ENCODE measurements around the gene MRPS18A.
"Not testable (repeated sequence)": the region's sequence is repeated elsewhere in the genome, so short reads cannot be mapped to it uniquely, and the experiment has no call there.

MRPS18A gene

DNA sequence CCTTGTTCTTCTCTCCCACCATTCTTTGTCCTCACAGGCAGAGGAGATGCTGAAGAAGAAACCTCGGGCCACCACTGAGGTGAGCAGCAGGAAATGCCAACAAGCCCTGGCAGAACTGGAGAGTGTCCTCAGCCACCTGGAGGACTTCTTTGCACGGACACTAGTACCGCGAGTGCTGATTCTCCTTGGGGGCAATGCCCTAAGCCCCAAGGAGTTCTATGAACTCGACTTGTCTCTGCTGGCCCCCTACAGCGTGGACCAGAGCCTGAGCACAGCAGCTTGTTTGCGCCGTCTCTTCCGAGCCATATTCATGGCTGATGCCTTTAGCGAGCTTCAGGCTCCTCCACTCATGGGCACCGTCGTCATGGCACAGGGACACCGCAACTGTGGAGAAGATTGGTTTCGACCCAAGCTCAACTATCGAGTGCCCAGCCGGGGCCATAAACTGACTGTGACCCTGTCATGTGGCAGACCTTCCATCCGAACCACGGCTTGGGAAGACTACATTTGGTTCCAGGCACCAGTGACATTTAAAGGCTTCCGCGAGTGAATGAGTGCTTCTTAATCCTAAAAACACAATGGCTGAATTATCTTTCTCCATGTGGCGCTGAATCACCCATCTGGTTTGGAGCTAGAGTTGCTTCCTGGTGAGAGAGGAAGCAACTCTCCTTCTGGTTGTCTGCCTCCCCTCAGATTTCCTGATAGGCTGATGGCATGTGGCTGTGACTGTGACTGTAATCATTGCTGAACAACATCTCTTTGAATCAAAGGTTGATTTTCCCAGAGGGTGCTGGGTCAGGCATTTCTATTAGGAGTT lies 47.4 kb downstream of the MRPS18A start:
- DNase-seq (ENCODE audit: low read depth in 1 of 2, low spot score in 1 of 2) = no peak

DNA sequence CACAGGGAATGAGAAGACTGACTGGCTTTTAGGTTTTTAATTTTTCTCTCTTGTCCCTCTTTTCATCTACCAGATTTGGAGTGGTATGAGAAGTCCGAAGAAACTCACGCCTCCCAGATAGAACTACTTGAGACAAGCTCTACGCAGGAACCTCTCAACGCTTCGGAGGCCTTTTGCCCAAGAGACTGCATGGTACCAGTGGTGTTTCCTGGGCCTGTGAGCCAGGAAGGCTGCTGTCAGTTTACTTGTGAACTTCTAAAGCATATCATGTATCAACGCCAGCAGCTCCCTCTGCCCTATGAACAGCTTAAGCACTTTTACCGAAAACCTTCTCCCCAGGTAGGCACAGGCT lies 51.3 kb downstream of the MRPS18A start:
- no peak for DNase-seq (ENCODE audit: low read depth in 1 of 2, low spot score in 1 of 2)

DNA sequence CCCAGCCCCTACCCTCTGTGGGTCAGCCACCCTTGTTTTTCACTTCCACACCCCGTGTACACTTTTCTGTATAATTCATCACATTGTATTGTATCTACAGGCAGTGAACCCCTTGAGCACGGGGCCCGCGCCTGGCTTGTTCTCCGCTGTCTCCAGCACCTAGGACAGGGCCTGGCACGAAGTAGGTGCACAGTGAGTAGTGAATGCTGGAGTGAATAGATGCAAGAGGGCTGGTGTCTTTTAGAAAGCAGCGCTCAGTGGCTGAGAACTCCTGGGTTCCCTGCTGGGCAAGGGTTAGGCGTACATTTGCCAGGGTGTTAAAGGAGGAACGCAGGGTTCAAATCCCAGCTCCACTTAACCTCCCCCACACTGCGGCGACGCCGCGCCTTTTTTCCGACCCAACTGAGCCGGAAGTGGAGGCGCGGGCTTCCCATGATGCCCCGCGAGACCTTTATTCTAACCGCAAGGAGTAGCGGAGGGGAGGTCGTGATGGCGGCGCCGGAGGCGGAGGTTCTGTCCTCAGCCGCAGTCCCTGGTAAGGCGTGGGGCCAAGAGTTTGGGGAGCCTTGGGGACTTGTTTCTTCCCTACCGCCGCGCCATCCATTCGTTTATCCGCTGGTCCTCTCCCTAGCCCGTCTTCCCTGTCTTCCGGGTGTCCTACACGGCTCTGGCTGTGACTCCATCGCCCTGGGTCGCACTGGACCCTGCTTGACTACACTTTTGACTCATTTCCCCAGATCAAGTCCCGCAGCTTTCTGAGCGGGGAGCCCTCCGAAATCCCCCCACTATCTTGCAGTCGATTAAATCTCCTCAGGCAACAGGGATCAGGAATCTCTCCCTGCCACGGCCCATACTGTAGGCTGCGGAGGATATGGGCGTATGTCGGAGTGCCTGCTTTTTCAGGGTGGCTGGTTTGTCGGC lies 51.9 kb downstream of the MRPS18A start, which contains the start of gene MAD2L1BP:
MAD2L1BP (plus strand) TSS at position 454 of the 921 bp plus-strand sequence; CDS start at position 490, 36 bp downstream.
- peak; percentile 70 to 78 for DNase-seq (ENCODE audit: low read depth in 1 of 2, low spot score in 1 of 2)

DNA sequence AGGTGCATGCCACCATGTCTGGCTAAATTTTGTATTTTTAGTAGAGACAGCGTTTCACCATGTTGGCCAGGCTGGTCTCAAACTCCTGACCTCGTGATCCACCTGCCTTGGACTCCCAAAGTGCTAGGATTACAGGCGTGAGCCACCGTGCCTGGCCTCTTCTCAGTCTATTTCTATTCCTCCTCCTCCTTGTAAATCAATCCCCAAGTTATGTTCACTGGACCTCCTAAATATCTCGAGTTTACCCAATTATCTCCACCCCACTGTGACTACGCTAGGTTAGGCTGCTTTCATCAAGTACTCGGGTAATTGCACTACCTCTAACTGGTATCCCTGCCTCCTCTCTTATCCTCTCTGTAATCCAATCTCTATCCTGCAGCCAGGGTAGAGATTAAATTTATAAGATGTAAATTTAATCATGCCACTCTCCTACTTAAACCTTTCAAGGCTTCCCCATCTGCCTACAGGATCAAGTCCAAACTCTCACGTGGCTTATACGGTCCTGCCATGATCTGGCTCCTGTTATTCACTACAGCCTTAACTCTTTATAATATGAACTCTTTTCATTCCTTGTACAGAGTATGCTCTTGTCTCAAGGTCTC lies 52.8 kb downstream of the MRPS18A start:
- no peak for DNase-seq (ENCODE audit: low read depth in 1 of 2, low spot score in 1 of 2)

DNA sequence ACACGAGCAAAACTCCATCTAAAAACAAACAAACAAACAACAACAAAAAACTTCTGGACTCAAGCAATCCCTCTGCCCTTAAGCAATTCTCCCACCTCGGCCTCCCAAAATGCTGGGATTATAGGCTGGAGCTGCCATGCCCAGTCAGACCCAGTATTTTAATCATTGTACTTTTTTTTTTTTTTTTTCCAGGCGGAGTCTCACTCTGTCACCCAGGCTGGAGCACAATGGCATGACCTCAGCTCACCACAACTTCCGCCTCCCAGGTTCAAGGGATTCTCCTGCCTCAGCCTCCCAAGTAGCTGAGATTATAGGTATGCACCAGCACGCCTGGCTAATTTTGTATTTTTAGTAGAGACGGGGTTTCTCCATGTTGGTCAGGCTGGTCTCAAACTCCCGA lies 54.6 kb downstream of the MRPS18A start:
- DNase-seq (ENCODE audit: low read depth in 1 of 2, low spot score in 1 of 2) = not testable (repeated sequence)

DNA sequence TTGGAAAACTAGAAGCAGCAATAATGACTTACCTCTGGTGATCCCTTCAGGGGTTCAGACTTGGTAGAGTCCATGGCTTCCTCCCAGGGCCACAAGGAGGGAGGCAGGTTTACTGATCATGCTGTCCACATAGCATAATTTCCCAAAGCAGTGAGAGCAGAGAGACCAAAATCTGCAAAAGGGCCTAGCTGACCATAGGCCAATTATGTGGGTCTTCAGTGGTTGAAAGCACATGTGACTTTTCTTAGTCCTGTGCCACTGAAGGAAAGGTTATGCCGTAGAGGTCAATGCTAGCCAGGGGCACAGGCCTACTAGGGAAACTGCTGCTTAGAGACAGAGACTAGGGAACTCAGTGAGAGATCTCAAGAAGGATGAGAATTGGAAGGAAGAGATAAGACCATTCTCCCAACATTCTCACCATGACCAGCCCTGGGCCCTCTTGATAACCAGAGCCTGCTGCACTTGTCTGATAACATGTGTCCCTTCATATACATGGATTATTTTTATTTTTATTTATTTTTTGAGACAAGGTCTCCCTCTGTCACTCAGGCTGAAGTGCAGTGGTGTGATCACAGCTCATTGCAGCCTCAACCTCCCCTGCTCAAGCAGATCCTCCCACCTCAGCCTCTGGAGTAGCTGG lies 56.5 kb downstream of the MRPS18A start:
- DNase-seq (ENCODE audit: low read depth in 1 of 2, low spot score in 1 of 2) = no peak

DNA sequence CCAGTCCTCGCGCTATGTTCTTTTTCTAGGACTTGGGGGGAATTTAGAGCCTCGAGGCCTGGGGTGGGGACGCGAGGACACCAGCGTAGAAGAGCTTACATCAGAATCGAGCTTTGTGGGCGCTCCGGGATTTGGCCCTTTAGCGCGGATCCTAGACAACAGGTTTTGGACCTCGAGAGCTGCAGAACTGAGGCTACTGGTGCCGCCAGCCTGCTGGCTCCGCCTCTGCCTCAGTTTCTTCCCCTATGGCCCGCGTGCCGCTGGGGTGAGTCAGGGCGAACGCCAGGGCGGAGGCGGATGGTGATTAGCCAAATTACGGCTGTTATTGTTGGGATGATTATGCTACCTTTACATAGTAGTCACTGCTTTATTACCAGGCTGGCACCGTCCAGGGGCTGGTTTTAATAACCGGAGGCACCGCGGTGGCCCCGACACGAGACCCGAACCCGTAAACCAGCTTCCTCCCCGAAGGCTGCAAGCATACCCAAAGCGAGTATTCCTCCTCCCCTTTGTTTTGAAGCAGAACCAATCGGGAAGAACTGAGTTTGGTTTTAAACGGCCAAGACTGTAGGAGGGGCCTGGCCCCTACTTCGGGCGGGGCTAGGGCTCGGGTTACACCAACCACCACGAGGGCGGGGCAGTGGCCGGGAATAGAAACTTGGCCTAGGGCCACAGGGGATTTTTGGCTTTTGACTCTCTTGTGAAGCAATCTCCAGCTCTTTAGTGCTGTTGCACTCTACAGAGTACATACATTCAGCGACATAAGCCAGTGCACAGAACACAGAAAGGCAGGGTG lies 57.9 kb downstream of the MRPS18A start:
- DNase-seq (ENCODE audit: low read depth in 1 of 2, low spot score in 1 of 2) = peak; percentile 48 to 82

DNA sequence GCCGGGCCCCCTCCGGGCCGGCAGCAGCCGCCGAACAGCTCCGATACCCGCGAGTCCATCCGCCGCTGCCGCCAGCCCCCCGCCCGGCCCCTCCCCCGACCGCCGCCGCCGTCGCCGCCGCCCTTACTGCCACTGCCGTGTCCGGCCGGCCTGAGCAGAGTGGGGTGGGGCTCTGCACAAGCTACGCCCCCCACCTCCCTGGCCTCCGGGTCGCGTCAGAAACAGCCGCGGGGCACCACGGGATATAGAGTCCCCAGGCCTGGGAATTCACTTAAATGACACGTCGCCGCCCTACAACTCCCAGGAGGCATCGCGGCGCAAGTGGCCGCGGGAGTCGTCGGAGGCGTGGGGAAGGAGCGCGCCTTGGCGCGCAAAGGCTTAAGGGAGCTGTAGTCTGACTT lies 58.5 kb downstream of the MRPS18A start, which contains the start of gene GTPBP2:
GTPBP2 (minus strand) TSS at position 161 of the 401 bp plus-strand sequence; CDS start at position 59, 102 bp downstream.
- peak; percentile 86 to 94 for DNase-seq (ENCODE audit: low read depth in 1 of 2, low spot score in 1 of 2)

DNA sequence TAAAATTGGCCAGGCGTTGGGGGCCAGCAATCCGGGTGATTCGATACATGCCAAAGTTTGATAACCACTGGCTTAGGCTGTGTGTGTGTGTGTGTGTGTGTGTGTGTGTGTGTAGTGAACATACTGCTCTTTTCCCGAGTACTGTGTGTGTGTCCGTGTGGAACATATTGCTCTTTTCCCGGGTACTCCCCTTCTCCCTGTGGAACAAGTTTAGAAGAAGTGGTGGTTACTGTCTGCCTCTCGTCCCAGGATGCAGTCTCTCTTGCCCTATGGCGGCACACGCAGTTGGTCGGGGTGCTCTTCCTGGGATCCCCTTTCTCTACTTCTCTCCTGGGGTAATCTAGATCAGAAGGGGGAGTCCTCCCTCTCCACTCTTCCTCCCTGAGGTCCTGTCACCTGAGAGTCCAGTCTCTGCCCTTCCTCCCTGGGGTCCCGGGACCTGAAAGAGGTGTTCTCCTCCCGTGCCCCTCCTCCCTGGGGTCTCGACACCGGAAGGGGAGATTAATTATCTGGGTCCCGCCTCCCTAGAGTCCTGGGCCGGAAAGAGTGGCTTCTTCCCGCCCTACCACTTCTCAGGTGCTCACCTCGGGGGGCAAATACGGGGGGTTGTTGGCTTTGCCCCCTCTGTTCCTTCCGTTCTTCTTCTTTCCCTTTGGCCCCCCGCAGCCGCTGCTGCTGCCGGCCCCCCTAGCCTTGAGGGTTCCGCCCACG lies 59.0 kb downstream of the MRPS18A start:
- peak; percentile 16 to 29 for DNase-seq (ENCODE audit: low read depth in 1 of 2, low spot score in 1 of 2)

DNA sequence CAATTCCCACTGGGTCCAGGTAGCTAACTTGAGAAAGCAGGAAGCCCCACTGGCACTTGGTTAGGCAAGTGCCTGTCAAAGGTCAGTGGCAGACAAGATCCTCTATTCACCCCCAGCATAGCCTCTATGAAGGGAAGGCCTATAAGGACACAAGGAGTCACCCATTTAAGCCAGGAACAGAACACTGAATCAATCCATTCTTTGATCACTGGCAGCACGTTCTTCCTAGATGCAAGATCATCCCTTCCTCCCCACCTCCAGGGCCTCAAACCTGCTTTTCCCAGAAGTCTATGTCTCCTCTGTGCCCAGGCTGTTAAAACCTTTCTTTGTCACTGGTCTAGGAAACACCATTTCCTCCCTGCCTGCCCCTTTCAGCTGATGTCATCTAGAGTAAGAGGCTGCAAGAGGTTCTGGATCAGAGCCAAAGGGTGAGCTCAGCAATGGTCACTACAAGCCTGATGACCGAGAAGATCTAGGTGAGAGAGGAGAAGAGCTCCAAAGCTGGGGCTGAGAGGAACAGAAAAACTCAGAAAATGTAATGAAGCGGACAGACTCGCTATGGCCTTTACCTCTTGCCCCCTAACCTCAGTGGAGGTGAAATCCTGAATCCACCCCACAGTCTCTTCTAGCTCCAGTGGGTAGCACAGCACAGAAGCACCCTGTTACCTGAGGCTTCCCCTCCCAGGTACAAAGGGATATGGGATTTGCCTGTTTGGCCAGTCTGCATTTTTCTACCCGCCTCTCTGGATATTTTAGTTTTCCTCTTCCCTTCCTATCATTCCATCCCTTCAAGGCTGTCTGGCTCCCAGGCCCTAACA lies 60.4 kb downstream of the MRPS18A start:
- no peak for DNase-seq (ENCODE audit: low read depth in 1 of 2, low spot score in 1 of 2)

DNA sequence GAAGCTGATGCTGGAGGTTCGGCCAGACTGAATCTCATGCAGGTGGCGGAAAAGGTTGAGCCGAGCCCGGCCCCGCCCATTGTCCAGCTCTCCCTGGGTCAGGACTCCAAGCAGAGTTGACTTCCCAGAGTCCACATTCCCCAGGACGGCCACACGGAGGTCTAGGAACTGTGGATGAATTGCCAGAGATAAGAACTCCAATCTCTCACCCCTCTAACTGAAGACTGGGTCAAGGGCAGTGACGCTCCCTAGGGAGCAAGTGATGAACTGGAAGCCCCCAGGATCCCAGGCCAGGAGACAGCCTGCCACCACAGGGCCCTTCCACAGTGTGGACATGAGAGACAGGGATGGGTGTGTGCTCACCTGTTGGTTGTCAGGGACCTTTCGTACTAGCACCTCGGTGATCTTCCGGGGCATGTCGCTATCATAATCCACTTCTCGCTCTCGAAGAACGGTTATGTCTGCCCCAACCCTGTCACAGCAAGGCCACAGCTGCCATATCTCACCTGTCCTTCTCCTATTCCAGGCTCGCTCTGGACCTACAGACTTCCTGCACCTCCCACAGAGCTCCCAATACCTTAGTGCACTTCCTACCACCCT lies 62.1 kb downstream of the MRPS18A start:
- DNase-seq (ENCODE audit: low read depth in 1 of 2, low spot score in 1 of 2) = no peak

DNA sequence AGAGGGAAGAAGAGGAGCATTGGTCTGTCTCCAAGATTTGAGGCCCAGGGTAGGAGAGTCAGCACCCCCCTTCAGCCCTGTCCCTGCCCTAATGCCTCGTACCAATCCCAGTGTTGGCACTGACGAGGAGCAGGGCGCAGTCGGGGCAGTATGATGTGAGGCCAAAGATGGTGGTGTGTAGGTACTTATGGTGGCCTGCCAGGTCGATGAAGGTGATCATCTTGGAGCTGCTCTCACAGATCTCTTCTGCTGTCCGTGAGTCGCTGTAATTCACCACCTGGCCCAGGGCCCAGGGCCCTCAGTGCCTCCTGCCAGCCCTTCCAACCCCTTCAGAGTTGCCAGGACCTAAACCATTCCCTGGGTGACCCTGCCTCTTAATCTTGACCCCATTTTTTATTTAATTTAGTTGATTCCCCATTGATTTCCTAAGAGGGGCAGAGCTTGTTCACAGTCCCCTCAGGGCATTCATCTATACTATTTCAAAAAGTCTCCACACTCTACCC lies 62.8 kb downstream of the MRPS18A start:
- DNase-seq (ENCODE audit: low read depth in 1 of 2, low spot score in 1 of 2) = no peak

DNA sequence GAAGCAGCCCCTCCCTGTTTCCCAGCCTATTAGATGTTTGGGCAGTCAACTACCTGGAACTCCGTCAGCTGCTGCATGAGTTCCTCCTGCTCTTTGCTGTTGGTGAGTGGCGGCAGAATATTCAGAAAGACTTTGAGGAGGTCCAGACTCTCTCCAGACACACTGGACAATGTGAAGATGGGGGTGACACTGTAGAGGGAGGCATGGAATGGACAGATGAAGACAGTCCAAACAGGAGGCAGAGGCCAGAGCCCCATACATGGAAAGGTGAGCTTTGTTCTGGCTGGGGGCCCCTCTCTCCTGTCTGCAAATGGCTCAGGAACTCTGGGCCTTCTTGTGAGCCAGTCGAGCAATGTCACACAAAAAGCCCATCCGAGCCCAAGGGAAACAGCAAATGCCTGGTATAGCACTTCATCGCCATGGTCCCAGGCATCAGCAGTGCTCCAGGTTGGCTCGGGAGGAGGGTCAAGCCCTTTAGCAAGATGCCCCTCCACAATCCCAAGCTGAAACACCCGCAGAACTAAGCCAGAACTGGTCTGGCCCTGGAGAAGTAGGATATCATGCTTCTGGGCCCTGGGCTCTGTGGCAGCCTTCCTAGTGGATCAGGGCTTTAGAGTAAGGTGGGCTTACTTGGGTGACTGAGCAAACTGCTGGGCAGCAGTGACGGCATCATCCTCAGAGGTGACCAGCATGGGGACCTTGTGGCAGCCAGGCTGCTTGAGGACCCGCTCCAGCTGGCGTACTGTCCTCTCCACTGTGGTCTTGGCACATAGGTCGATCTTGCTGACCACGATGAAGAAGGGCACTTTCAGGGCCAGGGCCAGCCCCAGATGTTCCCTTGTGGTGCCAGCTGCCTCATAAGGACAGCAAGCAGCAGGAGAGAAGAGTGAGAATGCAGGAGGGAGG lies 63.5 kb downstream of the MRPS18A start:
- DNase-seq (ENCODE audit: low read depth in 1 of 2, low spot score in 1 of 2) = no peak

DNA sequence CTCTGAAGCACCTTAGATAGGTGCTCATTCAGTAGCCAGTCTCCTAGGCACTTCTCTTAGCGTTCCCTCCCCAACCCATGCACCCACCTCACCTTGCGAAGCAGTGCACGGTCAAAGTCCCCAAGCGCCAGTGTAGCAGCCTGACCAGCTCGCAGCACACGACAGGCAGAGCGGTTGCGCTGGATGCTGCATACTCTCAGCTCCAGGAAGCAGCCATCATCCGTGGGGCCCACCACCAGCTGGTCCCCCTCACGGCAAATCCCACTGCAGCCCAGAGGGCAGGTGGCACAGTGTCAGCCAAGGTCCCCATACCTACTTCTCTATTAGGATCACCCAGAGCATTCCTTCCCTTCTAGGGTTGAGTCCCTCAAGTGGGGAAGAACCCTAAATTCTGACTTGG lies 65.0 kb downstream of the MRPS18A start:
- DNase-seq (ENCODE audit: low read depth in 1 of 2, low spot score in 1 of 2) = no peak

DNA sequence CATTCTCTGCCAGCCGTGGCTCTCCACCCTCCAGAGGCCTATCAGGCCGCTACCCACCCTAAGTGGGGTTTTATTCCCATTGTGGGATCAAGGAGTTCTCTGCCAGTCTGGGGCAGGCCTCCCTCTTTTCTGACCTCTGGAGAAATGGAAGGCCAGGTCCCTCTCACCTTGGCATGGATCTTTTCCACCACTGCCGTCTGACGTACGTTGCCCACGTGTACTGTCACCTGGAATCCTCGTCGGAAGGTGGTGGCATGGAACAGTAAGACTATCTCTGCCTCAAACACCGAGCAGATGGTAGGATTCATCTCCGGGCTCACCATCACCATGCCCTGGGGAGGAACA lies 65.8 kb downstream of the MRPS18A start:
- no peak for DNase-seq (ENCODE audit: low read depth in 1 of 2, low spot score in 1 of 2)

Measured in activated T-helper 1 cell treated with anti-CD3 and anti-CD28 coated beads, Interleukin-2, amount 50 U/mL, for 16 hours (primary cell).